Measurements from ENCODE around the gene FAM118A.
"Not testable (repeated sequence)": the region's sequence is repeated elsewhere in the genome, so short reads cannot be mapped to it uniquely, and the experiment has no call there.

Gene FAM118A

DNA sequence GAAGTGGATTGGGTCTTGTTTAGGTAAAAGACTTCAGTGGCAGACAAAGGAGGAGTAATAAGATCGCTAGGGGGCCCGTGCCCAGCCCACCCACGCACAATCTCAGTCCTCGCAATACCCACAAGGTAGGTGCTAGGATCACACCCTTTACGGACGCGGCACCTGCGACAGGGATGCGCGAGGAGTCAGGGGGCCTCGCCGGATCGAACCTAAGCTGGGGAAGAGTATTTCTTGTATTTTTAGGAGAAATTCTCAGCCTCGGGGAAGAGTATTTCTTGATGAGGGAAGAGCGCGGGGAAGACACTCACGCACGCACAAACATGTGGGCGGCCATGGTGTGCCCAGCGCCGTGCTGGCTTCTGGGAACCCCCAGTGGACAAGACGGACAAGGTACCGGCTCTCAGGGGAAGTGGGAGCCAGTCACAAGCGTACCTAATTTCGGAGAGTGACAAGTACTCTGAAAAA is 745 bp upstream of the FAM118A start:
- peak in 8 of 56 donors; percentile 30 to 63 (median 50) for DNase-seq

DNA sequence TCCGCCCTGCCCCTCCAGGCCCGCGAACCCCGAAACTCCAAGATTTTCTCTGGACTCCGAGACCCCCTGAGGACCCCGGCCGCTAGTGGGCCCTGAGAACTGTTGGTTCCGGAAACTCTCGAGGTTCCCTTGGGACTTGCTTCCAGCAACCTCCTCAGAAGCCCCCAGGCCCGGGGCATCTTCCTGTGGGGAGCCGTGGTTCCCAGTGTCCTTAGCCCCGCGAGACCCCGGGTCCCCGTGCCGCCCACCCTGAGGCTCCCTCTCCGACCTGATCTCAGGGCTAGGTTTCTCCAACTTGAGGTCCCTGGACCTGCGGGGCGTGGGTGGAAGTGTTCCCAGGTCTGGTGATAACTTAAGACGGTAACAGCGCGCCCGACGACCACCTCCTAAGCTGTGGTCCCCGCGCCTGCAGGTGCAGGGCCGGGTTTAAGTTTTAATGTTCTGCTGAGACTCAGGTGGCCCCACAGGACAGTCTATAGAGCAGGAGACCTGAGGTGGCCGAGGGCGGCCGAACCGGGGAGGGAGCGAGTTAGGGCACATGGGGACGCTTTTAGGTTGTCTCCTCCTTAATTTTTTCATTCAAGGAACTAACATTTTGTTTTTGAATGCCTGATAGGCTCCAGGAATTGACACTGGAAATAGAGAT is 720 bp downstream of the FAM118A start:
- peak in 3 of 56 donors; percentile 22 to 51 (median 34) for DNase-seq

DNA sequence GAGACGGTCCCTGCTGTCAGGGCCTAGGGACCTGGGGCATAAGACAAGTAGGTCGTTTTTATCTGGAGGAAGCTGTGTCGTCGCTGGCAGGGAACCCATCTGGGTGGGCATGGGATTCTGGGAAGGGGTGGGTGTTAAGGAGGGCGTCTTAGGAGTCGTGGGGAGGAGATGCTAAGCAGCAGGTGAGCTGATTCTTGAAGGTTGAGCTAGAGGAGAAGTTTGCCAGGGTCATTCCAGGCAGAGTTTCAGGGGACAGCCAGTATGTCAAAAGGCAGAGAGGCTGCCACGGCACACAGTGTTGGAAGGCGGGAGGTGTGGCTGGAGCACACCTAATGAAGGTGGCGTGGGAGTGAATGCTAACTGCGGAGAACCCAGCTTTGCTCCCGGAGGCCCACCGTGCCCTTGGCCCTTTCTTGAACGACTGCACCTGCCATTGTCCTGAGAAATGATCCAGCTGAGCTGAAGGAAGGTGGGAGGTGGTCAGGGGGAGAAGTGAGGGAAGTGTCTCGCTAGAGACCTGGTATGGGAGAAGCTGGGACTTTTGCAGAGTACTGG is 1.3 kb downstream of the FAM118A start:
- DNase-seq, result peak in 1 of 56 donors; percentile 2

DNA sequence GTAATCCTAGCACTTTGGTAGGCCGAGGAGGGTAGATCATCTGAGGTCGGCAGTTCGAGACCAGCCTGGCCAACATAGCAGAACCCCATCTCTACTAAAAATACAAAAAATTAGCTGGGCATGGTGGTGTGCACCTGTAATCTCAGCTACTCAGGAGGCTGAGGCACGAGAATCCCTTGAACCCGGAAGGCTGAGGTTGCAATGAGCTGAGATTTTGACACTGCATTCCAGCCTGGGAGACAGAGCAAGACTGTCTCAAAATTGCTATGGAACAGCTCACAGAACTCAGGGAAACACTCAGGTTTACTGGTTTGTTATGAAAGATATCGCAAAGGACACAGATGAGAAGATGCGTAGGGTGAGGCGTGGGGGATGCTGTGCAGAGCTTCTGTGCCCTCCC is 2.7 kb downstream of the FAM118A start:
- no peak for DNase-seq

DNA sequence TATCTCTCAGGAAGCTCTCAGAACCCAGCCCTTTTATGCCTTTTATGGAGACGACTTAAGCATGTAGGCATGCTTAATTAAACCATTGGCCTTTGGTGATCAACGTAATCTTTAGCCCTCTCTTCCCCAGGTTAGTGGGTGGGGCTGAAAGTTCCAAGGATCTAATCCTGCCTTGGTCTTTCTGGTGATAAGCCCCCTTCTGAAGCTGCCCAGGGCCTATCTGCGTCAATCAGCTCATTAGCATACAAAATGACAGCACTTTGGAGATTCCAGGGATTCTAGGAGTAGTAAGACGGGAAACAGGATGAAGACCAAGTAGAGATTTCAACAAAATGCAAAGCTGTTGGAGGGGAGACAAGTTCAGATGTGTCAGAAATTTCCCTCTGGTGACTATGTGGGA is 3.1 kb downstream of the FAM118A start:
- DNase-seq, result no peak

DNA sequence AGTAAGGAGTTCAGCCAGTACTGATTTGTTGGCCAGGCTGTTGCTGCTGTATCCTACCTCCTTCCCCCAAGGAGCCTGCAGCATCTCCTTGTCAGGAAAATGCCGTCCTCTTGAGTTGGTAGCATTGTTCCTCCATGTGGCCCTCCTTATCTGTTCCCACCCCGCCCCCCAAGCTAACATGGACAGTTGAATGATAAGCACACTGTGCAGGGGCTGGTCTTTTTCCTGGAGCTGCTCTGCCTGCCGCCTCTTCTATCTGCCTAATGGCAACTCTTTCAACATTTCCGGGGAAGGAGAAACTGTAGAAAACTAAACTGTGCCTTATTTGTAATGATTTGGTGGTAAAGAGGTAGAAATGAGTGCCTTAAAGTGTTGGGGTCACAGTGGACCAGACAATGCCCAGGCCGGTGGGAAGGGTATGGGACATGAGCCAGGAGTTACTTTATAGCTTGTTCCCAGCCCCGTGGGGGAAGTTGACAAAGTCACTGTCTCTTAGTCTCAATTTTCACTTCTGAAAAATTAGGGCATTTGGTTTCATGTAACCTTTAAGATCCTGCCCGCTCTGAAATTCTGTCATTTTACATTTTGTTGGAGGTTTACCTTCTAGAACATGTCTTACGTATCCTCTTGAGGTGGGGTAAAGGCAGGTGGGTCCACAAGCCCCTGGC is 4.5 kb downstream of the FAM118A start:
- no peak for DNase-seq

DNA sequence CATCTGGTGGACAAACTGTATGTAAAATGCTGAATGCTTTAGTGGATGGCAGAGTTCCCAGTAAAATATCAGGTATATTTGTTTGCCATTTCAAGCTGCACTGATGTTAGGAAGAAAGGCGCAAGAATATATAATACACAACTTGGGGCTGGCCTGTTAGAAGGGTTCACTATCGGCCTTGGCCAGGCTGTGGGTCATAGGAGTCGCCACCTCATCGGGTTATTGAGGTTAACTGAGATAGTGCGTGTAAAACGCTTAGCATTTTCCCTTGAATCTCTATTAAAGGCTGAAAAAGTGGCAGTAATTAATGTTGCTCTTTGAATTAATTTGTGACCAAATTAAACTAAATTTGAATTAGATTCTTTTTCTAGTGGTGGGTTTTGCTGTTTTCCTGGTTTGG is 5.1 kb downstream of the FAM118A start:
- DNase-seq, result no peak

DNA sequence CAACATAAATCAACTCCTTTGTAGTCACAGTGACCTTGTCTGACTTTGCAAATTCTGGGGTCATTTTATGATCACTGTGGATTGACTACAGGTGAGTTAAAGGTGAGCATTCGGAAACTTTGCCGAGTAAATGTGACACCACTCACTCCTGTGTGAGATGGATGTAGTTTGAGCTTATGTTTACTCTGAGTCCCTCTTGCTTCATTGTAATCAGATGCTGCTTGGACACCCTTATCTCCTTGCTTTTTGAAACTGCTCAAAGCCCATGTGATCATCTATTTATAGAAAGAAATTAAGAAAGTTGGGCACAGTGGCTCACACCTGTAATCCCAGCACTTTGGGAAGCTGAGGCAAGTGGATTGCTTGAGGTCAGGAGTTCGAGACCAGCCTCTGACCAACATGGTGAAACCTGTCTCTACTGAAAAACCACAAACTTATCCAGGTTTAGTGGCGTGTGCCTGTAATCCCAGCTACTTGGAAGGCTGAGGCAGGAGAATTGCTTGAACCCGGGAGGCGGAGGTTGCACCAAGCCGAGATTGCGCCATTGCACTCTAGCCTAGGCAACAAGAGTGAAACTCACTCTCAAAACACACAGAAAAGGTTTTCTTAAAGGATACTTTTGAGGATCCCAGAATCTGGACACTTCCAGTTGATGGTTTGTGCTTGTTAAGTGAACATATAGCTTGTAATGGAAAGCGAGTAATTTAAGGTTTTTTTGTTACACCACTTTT is 7.2 kb downstream of the FAM118A start:
- no peak for DNase-seq

DNA sequence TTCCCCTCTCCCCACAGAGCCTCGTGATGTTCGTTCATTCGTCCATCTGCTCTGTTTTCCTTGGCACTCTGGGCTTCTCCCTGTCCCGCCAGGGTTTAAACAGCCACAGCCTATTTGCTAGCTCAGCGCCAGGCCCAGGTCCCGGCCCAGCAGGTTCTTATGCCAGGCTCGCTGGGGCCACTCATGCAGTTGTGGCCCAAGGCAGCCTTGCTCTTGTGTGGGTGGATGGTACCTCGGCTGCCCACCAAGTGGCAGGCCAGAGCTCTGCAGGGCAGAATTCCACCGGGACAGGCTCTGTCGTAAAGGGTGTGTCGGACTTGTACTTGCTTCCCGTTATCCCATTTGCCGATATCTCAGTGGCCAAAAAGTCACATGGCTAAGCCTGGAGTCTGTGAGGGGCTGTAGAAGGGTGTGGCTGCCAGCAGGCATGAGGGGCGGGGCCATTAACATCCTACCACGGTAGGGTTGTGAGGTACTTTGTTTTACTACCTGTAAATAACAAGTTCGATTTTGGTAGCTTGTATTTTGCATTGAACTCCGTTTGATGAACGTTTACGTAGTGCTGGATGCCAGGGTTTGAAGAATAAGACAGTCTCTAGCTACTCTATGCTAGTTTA is 7.9 kb downstream of the FAM118A start:
- peak in 23 of 56 donors; percentile 7 to 66 (median 36) for DNase-seq

DNA sequence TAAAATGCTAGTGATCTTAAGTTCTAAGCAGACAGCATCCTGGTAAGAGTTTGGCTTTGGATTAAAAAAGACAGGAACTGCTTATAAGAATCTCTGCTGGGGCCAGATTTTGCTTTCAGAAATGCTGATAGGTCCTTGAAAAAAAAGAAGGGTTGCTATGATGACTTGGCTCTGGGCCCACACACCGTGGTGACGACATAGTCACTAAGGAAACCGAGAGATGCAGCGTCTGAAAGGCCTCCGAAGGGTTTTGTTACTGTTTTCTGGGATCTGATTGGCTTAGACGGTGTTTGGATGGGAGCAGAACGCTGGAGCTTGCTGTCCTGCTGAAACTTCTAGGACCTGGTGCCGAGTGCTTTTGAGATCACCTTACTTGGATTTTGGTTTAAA is 8.4 kb downstream of the FAM118A start:
- DNase-seq, result peak in 46 of 56 donors; percentile 4 to 90 (median 50)

DNA sequence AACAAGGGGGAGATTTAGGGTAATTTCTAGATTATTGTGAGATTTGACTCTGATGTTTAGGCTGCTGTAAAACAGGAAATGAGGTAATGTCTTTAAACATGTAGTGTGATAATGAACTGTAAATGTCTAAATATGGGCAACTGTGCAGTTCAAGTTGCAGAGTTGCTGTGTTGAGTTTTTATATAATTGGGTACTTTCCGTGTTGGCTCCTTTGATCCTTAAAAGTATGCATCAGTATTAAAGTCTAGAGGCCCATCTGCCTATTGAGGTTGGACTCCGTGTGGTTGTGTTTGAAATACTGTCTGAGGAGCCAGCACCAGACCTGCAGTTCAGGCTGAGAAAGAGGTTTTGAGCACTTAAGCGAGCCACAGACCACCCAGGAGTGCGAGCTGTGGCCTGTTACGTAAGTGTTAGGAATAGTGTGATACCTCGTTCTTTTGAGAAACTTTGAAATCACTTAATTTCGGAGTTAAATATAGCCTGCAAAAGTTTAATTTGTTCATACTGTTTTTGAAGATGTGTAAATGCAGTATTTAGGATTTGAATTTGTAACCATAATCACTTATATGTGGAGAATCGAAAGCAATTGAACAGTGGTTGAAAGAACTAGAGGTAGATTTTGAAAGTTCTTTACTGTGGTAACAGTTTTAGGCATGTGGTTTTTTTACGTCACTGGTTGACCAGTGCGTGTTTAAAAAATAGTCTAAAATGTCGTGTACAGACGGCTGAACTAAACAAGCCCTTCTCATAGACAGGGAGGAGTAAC is 9.0 kb downstream of the FAM118A start:
- DNase-seq, result no peak

DNA sequence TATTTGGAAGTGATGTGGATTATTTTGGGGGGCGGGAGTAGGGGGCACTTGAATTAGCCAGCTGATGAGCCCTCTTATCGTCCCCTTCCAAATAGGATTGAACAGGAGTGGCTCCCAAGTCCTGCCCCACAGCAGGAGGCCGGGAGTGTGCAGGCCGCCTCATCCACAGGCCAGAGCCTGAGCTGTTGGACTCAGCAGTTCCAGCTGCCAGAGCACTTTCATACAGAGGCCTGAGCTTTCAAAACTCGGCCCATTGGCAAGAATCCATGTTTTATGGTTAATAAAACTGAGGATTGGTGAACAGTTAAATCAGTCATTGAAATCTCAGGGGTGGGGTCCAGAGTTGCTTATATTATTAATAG is 9.6 kb downstream of the FAM118A start:
- no peak for DNase-seq

DNA sequence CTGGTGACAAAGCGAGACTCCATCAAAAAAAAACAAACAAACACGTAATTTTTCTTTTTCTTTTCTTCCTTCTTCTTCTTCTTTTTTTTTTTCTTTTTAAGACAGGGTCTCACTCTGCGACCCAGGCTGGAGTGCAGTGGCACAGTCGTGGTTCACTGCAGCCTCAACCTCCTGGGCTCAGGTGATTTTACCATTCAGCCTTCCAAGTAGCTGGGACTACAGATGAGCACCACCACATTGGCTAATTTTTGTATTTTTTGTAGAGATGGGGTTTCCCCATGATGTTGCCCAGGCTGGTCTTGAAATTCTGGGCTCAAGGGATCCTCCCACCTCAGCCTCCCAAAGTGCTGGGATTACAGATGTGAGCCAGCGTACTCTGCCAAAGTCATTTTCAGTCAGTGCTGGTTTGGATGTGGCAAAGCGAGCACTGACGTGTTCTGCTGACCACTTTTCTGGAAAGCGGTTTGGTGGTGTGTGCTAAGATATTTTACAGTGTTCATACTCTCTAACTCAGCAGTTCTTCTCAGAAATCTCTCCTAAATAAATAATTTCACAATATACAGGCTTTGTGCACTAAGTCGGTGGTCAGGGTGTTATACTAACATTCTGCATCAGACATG is 10.7 kb downstream of the FAM118A start:
- no peak for DNase-seq

DNA sequence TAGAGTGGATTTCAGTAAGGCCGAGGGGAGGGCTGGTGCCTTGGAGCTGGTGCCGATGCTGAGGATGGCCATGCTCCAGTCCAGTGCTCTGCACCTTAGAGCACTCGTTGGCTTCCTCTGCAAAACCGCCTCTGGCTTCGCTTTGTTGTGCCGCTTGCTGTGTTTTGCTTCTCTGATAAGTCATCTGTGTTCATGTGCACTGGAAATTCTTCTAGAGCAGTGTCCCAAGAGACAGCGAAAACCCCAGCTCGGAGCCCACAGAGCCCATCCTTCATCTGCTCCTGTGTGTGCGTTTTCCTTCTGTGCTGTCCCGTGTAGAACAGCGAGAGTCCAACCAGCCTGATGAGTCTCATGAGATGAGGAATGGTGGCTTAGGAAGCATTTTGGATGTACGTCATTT is 12.1 kb downstream of the FAM118A start:
- no peak for DNase-seq

DNA sequence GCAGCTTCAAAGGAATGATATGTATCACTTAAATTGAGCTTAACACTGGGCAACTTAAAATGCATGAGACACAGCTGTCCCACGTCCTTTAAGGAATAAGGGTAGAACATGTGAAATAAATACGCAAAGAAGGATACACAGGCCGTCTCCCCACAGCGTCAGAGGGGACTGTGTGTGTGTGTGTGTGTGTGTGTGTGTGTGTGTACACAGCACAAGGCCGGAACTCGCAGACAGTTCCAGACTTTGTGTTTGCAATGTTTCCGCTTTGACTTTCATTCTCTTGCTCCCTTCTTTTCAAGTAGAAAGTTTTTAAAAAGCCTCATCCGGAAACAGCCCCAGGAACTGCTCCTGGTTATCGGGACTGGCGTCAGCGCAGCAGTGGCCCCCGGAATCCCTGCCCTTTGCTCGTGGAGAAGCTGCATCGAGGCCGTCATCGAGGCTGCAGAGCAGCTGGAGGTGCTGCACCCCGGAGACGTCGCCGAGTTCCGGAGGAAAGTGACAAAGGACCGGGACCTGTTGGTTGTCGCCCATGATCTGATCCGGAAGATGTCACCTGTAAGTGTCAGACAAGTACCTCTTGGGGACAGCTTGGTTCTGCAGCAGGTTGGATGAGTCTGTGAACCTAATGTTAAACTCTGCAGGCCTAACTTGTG is 13.3 kb downstream of the FAM118A start:
- DNase-seq, result no peak

DNA sequence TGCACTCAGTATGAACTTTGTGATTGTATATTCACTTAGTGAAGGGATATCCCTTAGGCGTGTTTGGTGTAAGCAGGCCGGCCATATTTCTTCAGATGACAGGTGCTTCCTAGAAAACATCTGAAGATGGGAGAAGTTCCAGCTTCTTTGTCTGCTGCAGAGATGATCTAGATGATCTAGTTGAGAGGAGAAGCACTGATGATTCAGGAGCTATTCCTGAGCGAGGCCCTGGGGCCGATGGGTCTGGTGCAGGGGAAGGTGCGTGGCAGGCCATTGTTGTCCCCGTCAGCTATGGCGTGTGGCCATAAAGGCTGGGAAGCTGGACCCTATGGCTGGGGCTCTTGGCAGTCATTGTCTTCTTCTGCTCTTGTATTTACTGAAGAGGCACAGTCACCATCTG is 14.0 kb downstream of the FAM118A start:
- no peak for DNase-seq

DNA sequence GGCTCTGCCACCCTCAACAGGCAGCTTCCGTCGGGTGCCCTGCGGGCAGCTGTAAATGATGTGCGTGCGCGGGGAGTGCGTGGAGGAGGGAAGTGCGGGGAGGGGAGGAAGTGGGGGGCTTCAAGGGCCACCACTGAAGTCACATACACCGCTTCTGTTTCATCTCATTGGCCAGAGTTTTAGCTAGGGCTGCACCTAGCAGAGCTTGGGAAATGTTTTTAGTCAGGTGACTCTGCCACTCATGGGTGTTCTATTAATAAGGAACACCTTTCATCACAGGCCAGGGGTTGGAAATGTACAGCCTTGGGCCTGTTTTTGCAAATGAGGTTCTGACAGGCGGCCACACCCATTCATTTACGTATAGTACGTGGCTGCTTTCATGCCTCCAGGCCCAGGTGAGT is 14.6 kb downstream of the FAM118A start:
- no peak for DNase-seq

DNA sequence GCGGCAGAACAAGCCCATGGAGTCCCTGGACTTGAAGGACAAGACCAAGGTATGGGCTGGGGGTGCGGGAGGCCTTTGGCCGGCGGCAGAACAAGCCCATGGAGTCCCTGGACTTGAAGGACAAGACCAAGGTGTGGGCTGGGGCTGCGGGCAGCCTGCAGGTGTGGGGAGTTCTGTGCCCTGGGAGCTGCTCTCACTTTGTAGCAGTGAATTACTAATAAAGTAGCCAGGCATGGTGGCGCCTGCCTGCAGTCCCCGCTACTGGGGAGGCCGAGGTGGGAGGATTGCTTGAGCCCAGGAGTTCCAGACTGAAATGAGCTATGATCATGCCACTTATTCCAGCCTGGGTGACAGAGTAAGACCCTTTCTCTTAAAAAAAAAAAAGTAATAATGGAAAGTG is 18.5 kb downstream of the FAM118A start:
- DNase-seq, result not testable (repeated sequence)

DNA sequence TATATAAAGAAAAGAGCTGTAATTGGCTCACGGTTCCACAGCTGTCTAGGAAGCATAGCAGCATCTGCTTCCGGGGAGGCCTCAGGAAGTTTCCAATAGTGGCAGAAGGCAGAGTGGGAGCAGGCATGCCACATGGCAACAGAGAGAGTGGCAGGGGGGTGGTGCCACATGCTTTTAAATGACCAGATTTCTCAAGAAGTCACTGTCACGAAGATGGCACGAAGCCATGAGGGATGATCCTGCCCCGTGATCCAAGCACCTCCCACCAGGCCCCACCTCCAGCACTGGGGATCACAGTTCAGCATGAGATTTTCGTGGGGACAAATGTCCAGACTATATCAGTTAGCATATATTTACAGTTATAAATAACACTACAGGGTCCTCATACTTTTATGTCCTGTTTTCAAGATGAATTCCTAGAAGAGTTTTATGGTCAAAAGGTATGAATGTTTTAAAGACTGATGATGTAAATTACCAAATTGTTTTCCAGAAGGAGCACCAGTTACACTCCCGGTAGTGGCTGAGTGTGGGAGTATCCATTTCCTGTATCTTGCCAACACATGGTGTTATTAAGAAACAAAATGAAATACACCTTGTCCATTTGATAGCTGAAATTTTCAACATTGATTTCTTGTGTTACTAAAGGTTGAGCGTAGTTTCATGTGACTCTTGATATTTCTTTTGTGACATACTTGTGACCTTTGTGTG is 19.2 kb downstream of the FAM118A start:
- DNase-seq, result peak in 2 of 56 donors; percentile 7 to 11
